Right ventricle myocardium inferior (tissue), 1 donor: Measurements from ENCODE around the gene KLHL20. TPM values are rescaled to one million over a fixed set of nuclear protein-coding genes. Genes with fewer than 3 reads are reported as not detected.

ENCODE experiments used
- ATAC-seq: fragments of 200-7000 bp; cut with Tn5 transposase; one replicate; pipeline ENCODE4 v1.9.1; 2020; ENCODE audit warnings: mild to moderate bottlenecking, moderate library complexity
- DNase-seq: peaks from one replicate; pipeline ENCODE4 v3.0.0; 2021; ENCODE audit errors: missing footprints
- intact Hi-C: fragments of 100-400 bp; cut with DNase I; formaldehyde crosslinking; loops from one replicate; pipeline ENCODE4 v1.11.0; 2022
- total RNA-seq: library from RNA; stranded (reverse); fragmentation: NEBNext Ultra II Directional; extraction: Animal tissue kit (Norgen Biotek cat#: 25700); gene quantifications from one replicate; pipeline ENCODE4 v1.2.1, GENCODE V29; 2021
- donor health status: DM: no; HTN: yes; CAD: no; lungs with severe emphysema.

The KLHL20 gene
- total RNA-seq, 1 donor from 2014 or later = 16.5 TPM

DNA sequence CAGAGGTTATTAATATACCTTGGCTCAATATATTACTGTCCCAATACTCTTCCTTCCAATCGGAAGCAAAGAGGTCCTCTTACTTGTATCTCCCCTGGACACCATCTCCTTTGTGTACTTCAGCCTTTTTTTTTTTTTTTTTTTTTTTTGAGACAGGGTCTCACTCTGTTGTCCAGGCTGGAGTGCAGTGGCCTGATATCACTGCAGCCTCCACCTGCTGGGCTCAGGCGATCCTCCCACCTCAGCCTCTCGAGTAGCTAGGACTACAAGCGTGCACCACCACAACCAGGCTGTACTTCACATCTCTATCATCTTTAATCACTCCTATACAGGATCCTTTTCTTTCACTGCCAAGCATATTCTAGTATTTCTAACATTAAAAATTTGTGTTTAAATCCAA, 106.9 kb downstream of the KLHL20 start:
- DNase-seq = no peak
- intact Hi-C loops = loop anchor here (10.0 kb wide), 1 partner anchor 1077 kb away; no protein-coding TSS in a partner anchor
- ATAC-seq = no peak

DNA sequence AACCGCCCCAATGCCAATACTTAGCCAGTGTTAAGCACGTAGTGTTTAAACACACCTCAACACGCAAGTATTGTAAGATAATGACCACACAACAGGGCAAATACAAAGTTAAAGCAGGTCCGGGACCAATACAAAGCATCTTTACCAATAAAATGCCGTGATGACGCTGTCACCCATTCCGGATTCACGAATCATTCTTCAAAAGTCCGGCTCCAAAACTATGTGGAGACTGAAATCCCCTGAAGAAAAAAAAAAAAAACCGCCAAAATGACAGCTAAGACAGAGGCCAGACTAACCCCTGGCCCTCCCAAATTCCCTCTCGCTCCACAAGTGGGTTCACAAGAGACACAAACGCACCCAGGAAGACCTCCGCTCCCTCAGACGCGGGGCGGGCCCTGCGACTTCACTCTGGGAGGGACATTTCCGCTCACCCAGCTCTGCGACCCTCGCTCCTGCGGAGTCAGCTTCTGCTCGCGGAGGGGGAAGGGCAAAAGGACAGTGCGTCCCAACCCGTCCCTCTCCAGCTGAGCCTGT, 109.1 kb downstream of the KLHL20 start:
- intact Hi-C loops = loop anchor here (1.0 to 10.0 kb wide), 4 partner anchors 346 to 1079 kb away; no protein-coding TSS in a partner anchor
- DNase-seq = no peak
- ATAC-seq = no peak

DNA sequence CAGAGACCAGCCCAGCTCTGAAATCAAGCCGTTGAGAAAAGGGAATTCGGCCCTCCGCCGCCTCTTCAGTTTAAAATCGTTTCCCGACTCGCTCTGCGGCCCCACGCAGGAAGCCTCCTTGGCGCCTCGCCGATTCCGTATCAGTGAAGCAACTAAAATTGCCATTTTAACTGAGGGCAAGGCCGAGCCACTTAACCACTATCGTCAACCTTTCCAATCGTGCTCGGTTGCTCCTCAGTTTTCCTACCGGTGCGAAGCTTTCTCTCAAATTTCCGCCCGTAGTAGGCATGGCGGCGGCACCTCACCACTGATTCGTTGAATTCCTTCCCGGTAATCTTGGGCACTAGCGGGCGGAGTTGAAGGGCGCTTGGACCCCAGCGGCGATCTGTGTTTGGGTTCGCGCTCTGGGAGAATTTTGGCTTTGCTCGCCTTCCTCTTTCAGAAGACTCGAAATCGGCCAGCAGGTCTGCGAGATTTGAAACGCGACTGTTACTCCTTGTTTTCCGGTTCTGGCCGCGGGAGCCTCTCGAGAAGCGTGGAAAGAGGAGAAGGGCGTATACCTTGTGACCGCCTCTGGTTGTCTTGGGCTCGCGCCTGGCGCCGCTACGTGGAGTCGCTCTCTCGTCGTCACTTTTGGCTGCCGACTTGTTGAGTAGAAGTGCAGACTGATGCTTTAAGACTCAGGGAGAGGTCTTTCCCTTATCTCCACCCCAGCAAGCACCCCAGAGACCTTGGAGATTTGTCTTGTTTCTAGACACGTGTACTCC, 109.7 kb downstream of the KLHL20 start, which contains the start of the genes CENPL and DARS2:
CENPL (minus strand) TSS at position 569 of the 767 bp plus-strand sequence. CDS start 13,584 bp downstream, outside the sequence.
DARS2 (plus strand) TSS at position 359 of the 767 bp plus-strand sequence. CDS start 557 bp downstream, outside the sequence.
- peak; percentile 98 for DNase-seq
- intact Hi-C loops = loop anchor here (1.0 to 10.0 kb wide), 4 partner anchors 346 to 1080 kb away; no protein-coding TSS in a partner anchor
- ATAC-seq = peak; percentile 99

DNA sequence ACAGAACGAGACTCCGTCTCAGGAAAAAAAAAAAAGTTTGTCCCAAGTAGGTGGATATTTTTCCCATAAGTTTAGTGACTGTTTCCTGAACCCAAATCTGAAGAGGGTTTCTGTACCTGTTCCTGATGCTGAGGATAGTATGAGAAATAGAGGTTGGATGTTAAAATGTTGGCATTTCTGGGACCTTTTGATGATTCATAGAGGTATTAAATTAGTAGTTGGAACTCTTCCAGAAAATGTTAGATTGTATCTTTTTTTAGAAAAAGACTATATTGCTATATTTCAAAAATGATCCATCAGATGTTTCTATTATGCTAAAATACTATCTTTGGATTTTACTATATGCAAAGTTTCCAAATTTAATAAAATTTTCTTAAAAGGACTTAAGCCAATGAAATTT, 112.8 kb downstream of the KLHL20 start:
- ATAC-seq (no peak), DNase-seq (no peak)
- intact Hi-C loops = loop anchor here (10.0 kb wide), 1 partner anchor 1083 kb away; no protein-coding TSS in a partner anchor

DNA sequence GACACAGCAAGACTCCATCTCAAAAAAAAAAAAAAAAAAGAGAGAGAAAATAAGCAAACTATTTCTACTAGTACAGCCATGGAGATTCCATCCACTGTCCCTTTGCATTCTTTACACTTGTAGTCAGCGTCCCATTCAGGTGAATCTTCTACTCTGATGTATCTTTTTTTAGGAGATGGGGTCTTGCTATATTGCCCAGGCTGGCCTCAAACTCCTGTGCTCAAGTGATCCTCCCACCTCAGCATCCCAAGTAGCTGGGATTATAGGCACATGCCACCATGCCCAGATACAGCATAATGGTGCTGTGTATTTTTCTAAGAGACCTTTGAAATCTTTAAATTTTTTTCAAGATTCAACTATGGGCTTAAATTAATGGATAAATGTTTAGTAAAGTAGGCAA, 118.0 kb downstream of the KLHL20 start:
- no peak for ATAC-seq
- DNase-seq = no peak
- intact Hi-C loops = no loop called here

Other genes starting within 250 kb of the KLHL20 start
- 518 TPM for gene PRDX6, start 237.6 kb upstream of the KLHL20 start, total RNA-seq
- gene SLC9C2, start 111.9 kb upstream of the KLHL20 start, total RNA-seq = 0.16 TPM
- gene TEX50, start 79.6 kb upstream of the KLHL20 start, total RNA-seq = not detected
- 0.16 TPM for gene ANKRD45, start 45.1 kb upstream of the KLHL20 start, total RNA-seq
- 13.5 TPM for gene DARS2, start 109.7 kb downstream of the KLHL20 start, total RNA-seq
- 3.3 TPM for gene CENPL, start 109.9 kb downstream of the KLHL20 start, total RNA-seq
- 46.4 TPM for gene GAS5, start 153.0 kb downstream of the KLHL20 start, total RNA-seq
- 7.7 TPM for gene ZBTB37, start 153.4 kb downstream of the KLHL20 start, total RNA-seq
- 0.46 TPM for gene SERPINC1, start 202.3 kb downstream of the KLHL20 start, total RNA-seq